ENCODE results near the gene NTSR1.

Gene NTSR1

GRCh38 chr20:62752671-62753501 is 44.2 kb downstream of the NTSR1 start:
- TF ChIP-seq CTCF (IDR thresholded peaks at IDR 0.05; ENCODE audit: insufficient read depth, low read depth, low read length, missing control alignments): no peak
- DNase-seq (ENCODE audit: low read depth): no peak
- H3K4me3 ChIP-seq (ENCODE audit: low read depth, low read length): no peak overlapping the region

GRCh38 chr20:62753626-62754025 is 45.0 kb downstream of the NTSR1 start:
- DNase-seq (ENCODE audit: low read depth): no peak
- no peak overlapping the region for H3K4me3 ChIP-seq (ENCODE audit: low read depth, low read length)
- no peak for TF ChIP-seq CTCF (IDR thresholded peaks at IDR 0.05; ENCODE audit: insufficient read depth, low read depth, low read length, missing control alignments)

GRCh38 chr20:62754122-62754990 is 45.7 kb downstream of the NTSR1 start:
- no peak for DNase-seq (ENCODE audit: low read depth)
- H3K4me3 ChIP-seq (ENCODE audit: low read depth, low read length): no peak overlapping the region
- no peak for TF ChIP-seq CTCF (IDR thresholded peaks at IDR 0.05; ENCODE audit: insufficient read depth, low read depth, low read length, missing control alignments)

GRCh38 chr20:62754991-62755356 is 46.3 kb downstream of the NTSR1 start:
- no peak overlapping the region for H3K4me3 ChIP-seq (ENCODE audit: low read depth, low read length)
- no peak for TF ChIP-seq CTCF (IDR thresholded peaks at IDR 0.05; ENCODE audit: insufficient read depth, low read depth, low read length, missing control alignments)
- DNase-seq (ENCODE audit: low read depth): no peak

- no peak for DNase-seq (ENCODE audit: low read depth)
- no peak overlapping the region for H3K4me3 ChIP-seq (ENCODE audit: low read depth, low read length)
- no peak for TF ChIP-seq CTCF (IDR thresholded peaks at IDR 0.05; ENCODE audit: insufficient read depth, low read depth, low read length, missing control alignments)
Measured at GRCh38 chr20:62755817-62756724, 47.4 kb downstream of the NTSR1 start.

GRCh38 chr20:62758226-62758912 is 49.7 kb downstream of the NTSR1 start:
- DNase-seq (ENCODE audit: low read depth): no peak
- no peak overlapping the region for H3K4me3 ChIP-seq (ENCODE audit: low read depth, low read length)
- no peak for TF ChIP-seq CTCF (IDR thresholded peaks at IDR 0.05; ENCODE audit: insufficient read depth, low read depth, low read length, missing control alignments)
